Fibroblast of villous mesenchyme (primary cell): ENCODE measurements around the gene ACADL. TPM values are rescaled to one million over a fixed set of nuclear protein-coding genes. Genes with fewer than 3 reads are reported as not detected.
"Not testable (repeated sequence)": the region's sequence is repeated elsewhere in the genome, so short reads cannot be mapped to it uniquely, and the experiment has no call there.

ENCODE experiments used
- DNase-seq: peaks from one replicate; pipeline ENCODE4 v3.0.0-alpha.2; 2010; ENCODE audit warnings: low read depth
- H3K4me3 ChIP-seq: 2 replicates; pipeline ENCODE4 v1.5.1; 2011; ENCODE audit warnings: low read depth, mild to moderate bottlenecking, low read length
- total RNA-seq: library from RNA; depleted of rRNA; stranded (reverse); fragments of >200 nt; gene quantifications from 2 replicates; pipeline ENCODE4 v1.2.3, GENCODE V29; 2012
- TF ChIP-seq, protein P1 (sequence below): IDR thresholded peaks from 2 replicates; pipeline ENCODE4 v1.5.1; 2012; ENCODE audit warnings: low read depth, mild to moderate bottlenecking, low read length; ENCODE audit not compliant: insufficient read depth

Gene ACADL
- total RNA-seq, 1 donor = not detected

DNA sequence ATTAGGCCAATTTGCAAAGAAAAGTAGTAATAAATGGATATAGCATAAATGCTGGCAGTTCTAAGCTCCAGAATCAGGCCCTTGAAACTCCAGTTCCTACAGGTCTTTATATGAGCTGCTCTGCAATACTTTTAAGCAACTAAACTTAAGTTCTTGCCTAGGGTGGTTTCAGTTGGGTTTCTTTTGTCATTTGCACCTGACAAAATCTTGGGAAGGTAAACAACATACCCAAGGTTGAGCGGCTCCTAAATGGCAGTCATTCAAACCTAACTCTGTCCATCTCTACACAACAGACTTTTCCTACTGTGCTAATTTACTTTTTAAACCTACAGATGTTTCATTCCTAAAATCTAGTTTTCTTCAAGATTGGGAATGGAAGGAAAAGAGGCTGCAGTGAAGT, 44.8 kb downstream of the ACADL start:
- TF ChIP-seq, protein P1, sequence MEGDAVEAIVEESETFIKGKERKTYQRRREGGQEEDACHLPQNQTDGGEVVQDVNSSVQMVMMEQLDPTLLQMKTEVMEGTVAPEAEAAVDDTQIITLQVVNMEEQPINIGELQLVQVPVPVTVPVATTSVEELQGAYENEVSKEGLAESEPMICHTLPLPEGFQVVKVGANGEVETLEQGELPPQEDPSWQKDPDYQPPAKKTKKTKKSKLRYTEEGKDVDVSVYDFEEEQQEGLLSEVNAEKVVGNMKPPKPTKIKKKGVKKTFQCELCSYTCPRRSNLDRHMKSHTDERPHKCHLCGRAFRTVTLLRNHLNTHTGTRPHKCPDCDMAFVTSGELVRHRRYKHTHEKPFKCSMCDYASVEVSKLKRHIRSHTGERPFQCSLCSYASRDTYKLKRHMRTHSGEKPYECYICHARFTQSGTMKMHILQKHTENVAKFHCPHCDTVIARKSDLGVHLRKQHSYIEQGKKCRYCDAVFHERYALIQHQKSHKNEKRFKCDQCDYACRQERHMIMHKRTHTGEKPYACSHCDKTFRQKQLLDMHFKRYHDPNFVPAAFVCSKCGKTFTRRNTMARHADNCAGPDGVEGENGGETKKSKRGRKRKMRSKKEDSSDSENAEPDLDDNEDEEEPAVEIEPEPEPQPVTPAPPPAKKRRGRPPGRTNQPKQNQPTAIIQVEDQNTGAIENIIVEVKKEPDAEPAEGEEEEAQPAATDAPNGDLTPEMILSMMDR = no peak
- H3K4me3 ChIP-seq = no peak overlapping the region
- DNase-seq = no peak

DNA sequence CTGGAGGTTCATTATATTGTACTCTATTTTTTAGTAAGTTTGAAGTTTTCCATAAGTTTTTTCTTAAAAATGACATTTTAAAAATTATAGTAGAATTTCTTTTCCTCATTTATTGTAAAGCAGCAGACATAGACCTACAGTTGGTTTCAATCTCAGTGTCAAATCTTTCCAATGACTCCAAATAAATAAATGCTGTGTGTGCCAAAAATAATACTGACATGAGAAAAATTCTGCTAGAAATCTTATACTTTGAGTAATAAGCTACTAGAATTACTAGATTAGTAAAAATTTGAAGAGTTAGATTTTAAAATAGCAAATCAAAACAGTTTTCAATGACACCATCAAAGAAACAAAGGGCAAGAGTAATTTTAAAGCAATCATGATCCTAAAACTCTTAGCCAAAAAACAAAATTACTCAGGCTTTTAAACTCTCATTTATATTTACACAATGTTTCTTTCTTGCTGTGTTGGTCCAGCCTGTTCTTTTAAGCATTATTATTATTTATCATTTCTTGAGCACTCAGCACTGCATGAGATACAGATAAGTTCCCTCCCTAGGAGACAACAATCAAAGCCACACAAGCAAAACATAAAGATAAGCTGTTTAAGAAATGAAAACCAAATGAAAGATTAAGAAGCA, 45.8 kb downstream of the ACADL start:
- H3K4me3 ChIP-seq = no peak overlapping the region
- DNase-seq = peak; percentile 13
- TF ChIP-seq, protein P1 = no peak

DNA sequence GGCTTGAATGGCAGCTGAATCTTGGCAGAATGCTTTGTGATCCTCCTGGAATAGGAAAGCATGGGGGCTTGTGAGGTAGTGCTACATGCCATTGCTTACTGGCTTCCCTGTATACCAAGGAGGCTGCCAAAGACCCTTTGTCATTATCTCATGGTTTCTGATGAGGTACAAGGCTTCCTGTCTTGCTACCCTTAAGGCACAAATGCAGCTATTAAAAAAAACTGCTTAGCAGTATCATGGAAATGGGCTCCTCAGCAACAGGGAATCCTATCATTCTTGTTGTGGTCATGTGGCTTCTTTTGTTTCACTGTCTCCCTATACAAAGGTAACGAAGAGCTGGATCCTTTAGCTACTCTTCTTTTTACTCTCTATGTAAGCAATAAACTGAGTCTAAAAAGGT, 47.5 kb downstream of the ACADL start:
- TF ChIP-seq, protein P1 = no peak
- no peak overlapping the region for H3K4me3 ChIP-seq
- DNase-seq = no peak

DNA sequence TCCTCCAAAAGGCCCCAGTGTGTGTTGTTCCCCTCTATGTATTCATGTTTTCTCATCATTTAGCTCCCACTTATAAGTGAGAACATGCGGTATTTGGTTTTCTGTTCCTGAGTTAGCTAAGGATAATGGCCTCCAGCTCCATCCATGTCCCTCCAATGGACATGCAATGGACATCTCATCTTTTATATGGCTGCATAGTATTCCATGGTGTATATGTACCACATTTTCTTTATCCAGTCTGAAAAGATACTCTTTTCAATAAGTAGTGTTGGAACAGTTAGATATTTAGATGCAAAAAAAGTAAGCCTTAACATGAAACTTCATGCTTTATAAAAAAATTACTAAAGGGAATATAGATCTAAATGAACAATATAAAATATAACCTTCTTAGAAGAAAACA, 48.1 kb downstream of the ACADL start:
- H3K4me3 ChIP-seq, DNase-seq: not testable (repeated sequence)

DNA sequence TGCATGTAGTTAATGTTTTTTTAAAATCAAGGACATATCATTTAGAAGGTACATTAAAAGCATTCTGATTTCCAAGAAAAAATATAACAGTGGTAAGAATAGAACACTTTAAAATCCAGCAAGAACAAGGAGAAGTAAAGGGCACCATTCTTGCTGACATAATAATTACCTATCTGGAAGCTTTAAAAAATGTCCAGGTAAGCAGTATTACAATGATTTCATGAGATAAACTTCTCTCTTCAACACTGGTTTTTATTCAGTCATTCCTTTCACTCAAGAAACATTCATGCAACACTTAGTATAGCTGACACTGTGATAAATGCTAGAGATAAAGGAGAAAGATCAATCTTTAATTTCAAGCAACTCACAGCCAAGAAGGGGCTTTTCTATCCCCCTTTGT, 51.2 kb downstream of the ACADL start:
- H3K4me3 ChIP-seq = no peak overlapping the region
- no peak for DNase-seq
- TF ChIP-seq, protein P1 = no peak

DNA sequence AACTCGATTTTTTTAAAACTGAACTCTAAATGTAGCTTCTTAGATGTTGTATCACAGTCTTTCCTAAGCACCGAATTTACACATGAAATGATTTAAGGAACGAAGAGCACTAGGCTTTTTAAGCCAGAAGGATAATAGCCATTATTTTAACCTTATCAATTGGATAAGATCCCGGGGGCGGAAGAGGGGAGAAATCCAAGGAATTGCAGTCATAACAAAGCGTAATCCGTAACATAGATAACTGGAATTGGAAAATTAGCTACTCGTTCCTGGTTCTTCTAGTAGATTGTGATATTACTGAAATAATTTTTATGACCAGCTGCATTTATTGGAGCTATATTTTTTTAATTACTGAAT, 53.0 kb downstream of the ACADL start:
- no peak for DNase-seq
- peak overlapping the region; percentile 71 for H3K4me3 ChIP-seq
- TF ChIP-seq, protein P1 = no peak

DNA sequence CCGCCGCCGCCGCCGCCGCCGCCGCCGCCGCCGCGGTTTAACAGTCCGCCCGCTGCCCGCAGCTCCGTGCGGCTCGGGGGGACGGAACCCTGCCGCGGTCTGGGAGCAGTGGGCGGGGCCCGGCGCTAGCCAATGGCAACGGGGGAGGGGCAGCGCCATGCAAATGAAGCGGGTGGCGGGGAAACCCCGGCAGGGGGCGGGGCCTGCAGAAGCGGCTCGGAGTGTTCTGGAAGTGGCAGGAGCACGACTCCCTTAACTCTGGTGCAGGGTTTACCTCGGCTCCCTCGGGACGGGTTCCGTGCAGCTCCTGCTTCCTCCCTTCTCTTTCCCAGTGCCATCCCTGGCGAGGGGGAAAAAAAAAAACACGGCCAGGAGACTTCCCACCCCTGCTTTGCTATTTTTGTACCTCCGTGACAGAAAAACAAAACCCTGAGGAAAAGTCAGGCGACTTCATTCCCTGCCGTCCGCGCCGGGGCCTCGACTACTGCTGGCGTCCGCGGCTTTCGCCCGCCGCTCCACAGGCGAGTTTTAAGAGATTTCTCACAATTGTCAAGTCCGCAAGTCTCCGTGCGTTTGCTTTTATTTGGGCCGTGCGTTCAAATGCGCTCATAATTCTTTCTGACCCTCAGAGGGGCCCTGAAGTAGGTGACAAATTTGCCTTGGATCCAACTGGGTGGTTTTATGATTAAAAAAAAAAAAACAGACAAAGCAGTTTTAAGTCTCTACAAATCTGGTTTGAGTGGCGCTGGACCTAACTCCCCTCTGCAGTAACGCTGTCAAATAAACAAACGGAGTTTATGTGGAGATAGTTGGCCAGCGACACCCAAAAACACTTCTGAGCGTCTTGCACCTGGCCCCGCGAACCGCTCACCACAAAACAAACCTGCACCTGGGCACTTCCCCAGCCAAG, 53.7 kb downstream of the ACADL start, which contains the start of gene KANSL1L:
KANSL1L (minus strand) TSS at position 101 of the 910 bp plus-strand sequence. CDS start 16,827 bp downstream, outside the sequence.
- DNase-seq = peak; percentile 96
- TF ChIP-seq, protein P1 = no peak
- peak within 1 kb of the TSS; percentile 80 for H3K4me3 ChIP-seq
